ENCODE measurements around the gene RP9. TPM values are rescaled to one million over a fixed set of nuclear protein-coding genes. Genes with fewer than 3 reads are reported as not detected.

The RP9 gene
- total and polyA plus RNA-seq, 2 of the 4 experiments (the other 2 are of a cell fraction), result 9.5 to 18.1 TPM

DNA sequence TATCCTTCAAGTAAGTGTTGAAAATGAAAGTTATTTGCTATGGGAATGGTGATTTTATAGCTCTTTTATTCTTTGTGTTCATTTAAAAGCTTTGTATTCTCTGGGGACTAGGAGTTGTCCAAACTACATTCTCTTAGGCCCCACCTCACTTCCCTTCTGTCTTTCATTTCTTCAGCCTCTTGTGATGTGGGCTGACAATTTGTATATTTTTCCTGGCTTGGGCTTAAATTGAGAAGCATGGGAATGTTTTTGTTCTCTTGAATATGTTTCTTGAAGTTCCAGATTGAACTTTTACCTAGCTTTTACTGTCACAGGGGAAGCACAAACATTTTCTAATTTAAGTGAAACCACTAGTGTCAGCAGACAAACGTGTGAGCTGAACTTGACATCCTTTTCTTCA is 48.1 kb upstream of the RP9 start:
- dilution Hi-C loops (cut with HindIII; ENCODE audit: low sequenced_read_pairs, unreplicated experiment), result no loop called here
- POLR2A ChIA-PET (ENCODE audit: unreplicated experiment), result no interaction called here

More for the DNA sequence above, 48.1 kb upstream of the RP9 start:
- Histone ChIP-seq H3K36me3 (ENCODE audit: control insufficient read depth, insufficient read depth, low read length) (0 out of 2 replicates have a peak, but pooled peaks cover 1% of the 10 kb centered on the region), H2BK15ac (ENCODE audit: low read depth, low read length) (no peak overlapping the region), H4K5ac (ENCODE audit: low read depth, low read length) (no peak overlapping the region), H3K14ac (replicated peaks; ENCODE audit: low read depth, low read length) (no peak overlapping the region), H2AK5ac (ENCODE audit: low read depth, low read length) (no peak overlapping the region), H2AFZ (replicated peaks; ENCODE audit: low read length, poor library complexity) (no peak overlapping the region), H3K4me1 (ENCODE audit: control insufficient read depth, insufficient read depth, low read length) (no peaks in the 10 kb centered on the region; the same call in 1 of the 2 replicates), H3K56ac (ENCODE audit: extremely low read depth, insufficient read depth, low read length) (no peak overlapping the region), H2AK9ac (replicated peaks; ENCODE audit: low read depth, low read length, poor library complexity) (no peak overlapping the region), H3K9ac (ENCODE audit: low read depth, low read length) (no peak overlapping the region), H3K4me3 (ENCODE audit: insufficient read depth, low read depth, low read length) (no peak overlapping the region), H3K9me3 (ENCODE audit: control insufficient read depth, insufficient read depth, low read length) (no peaks in the 10 kb centered on the region), H3K9me1 (ENCODE audit: insufficient read depth, low read length) (no peaks in the 10 kb centered on the region), H3K27ac (ENCODE audit: insufficient read depth, low read length) (no peak overlapping the region), H4K20me1 (ENCODE audit: insufficient read depth, low read length) (no peaks in the 10 kb centered on the region), H3K18ac (ENCODE audit: low read depth, low read length) (no peak overlapping the region), H3K79me1 (ENCODE audit: low read depth in 1 of 2, low read length in 2 of 2) (no peaks in the 10 kb centered on the region), H2BK5ac (ENCODE audit: low read depth, low read length, poor library complexity, severe bottlenecking) (no peak overlapping the region), H4K91ac (ENCODE audit: insufficient read depth, low read depth, low read length) (no peak overlapping the region), H3K4me2 (ENCODE audit: low read depth, low read length) (peak overlapping the region; percentile 24; the same call in 1 of the 2 replicates), H2BK20ac (ENCODE audit: low read depth, low read length) (no peak overlapping the region), H3K27me3 (ENCODE audit: control insufficient read depth, insufficient read depth, low read length) (no peaks in the 10 kb centered on the region), H3K23ac (ENCODE audit: low read depth, low read length) (no peak overlapping the region), H4K8ac (ENCODE audit: low read depth in 2 of 2, low read length in 2 of 2) (no peak overlapping the region), H2BK120ac (ENCODE audit: low read depth, low read length) (no peak overlapping the region), H3K4ac (ENCODE audit: low read depth, low read length) (no peak overlapping the region)
- CTCF ChIA-PET, result no interaction called here
- TF ChIP-seq, protein P1, sequence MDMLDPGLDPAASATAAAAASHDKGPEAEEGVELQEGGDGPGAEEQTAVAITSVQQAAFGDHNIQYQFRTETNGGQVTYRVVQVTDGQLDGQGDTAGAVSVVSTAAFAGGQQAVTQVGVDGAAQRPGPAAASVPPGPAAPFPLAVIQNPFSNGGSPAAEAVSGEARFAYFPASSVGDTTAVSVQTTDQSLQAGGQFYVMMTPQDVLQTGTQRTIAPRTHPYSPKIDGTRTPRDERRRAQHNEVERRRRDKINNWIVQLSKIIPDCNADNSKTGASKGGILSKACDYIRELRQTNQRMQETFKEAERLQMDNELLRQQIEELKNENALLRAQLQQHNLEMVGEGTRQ (IDR thresholded peaks at IDR 0.05; ENCODE audit: low read depth, low read length), result no peak
- TF ChIP-seq MAFK (IDR thresholded peaks at IDR 0.05; ENCODE audit: low read depth, low read length) (no peak), BHLHE40 (IDR thresholded peaks at IDR 0.05; ENCODE audit: low read depth, low read length) (no peak), RAD21 (IDR thresholded peaks at IDR 0.05; ENCODE audit: low read length) (no peak), CHD1 (IDR thresholded peaks at IDR 0.05; ENCODE audit: low read depth, low read length) (no peak), RFX5 (IDR thresholded peaks at IDR 0.05; ENCODE audit: low read depth, low read length) (no peak), RCOR1 (IDR thresholded peaks at IDR 0.05; ENCODE audit: insufficient replicate concordance, low read length) (no peak), MXI1 (IDR thresholded peaks at IDR 0.05; ENCODE audit: borderline replicate concordance, low read depth, low read length) (no peak), SMC3 (IDR thresholded peaks at IDR 0.05; ENCODE audit: low read depth, low read length) (no peak), CEBPB (IDR thresholded peaks at IDR 0.05; ENCODE audit: low read depth, low read length) (no peak)
- TF ChIP-seq, protein P2, sequence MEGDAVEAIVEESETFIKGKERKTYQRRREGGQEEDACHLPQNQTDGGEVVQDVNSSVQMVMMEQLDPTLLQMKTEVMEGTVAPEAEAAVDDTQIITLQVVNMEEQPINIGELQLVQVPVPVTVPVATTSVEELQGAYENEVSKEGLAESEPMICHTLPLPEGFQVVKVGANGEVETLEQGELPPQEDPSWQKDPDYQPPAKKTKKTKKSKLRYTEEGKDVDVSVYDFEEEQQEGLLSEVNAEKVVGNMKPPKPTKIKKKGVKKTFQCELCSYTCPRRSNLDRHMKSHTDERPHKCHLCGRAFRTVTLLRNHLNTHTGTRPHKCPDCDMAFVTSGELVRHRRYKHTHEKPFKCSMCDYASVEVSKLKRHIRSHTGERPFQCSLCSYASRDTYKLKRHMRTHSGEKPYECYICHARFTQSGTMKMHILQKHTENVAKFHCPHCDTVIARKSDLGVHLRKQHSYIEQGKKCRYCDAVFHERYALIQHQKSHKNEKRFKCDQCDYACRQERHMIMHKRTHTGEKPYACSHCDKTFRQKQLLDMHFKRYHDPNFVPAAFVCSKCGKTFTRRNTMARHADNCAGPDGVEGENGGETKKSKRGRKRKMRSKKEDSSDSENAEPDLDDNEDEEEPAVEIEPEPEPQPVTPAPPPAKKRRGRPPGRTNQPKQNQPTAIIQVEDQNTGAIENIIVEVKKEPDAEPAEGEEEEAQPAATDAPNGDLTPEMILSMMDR (conservative IDR thresholded peaks at IDR 0.05; ENCODE audit: low read depth, low read length), result no peak
- in situ Hi-C loops (cut with MboI; ENCODE audit: low sequenced_read_pairs), result no loop called here
- ATAC-seq (ENCODE audit: low read depth) (peak; percentile 27), DNase-seq (peak; percentile 6)
- no TSS peak for BruUV-seq (replicated peaks)
- intact Hi-C loops (cut with micrococcal nuclease), result no loop called here
- no CpG with 5 or more reads among the region's 1 CpG for WGBS, 2 experiments (ENCODE audit: extremely low coverage in 2 of 2, insufficient read length in 1 of 2)
